ENCODE data around the gene CSNK1G1. TPM values are rescaled to one million over a fixed set of nuclear protein-coding genes. Genes with fewer than 3 reads are reported as not detected.

Gene CSNK1G1
- total and polyA plus RNA-seq, 10 donors, result 2.0 to 27.1 (median 19.3) TPM

DNA sequence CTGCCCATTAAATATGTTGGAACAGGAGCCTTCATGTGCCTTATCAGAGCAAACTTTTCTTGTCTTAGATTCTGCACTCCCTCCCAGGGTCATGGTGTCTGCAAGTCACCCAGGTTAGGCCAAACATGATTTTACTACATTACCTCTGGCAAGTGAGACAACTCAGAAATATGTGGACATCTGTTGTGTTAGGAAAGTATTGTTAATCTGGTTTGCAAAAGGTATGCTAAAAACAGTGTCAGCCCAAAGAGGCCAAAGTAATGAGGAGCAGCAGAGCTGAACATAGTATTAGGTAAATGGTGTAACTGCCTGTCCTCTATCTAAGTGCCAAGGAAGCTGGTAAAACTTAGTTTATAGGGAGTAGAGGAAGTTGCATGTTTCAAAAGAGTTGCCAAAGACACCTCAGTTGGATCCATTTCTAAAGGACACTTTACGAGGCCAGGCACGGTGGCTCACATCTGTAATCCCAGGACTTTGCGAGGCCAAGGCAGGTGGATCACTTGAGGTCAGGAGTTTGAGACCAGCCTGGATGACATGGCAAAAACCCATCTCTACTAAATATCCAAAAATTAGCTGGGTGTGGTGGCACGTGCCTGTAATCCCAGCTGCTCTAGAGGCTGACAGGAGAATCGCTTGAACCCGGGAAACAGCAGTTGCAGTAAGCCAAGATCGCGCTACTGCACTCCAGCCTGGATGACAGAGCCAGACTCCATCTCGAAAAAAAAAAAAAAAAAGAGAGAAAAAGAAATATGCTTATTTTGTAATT lies 170.6 kb downstream of the CSNK1G1 start:
- WGBS, 5 donors, result 85 to 96% (median 91%) methylated on average over 9 of the region's 9 CpGs
- no peaks in the 10 kb centered on the region for H3K27me3 ChIP-seq (replicated peaks in 1 of 7)
- no peaks in the 10 kb centered on the region for H3K9me3 ChIP-seq
- no peak overlapping the region for H3K4me3 ChIP-seq
- peaks cover 0 to 89% (median 9%) of the 10 kb centered on the region in 6 donors for H3K36me3 ChIP-seq
- intact Hi-C loops (cut with DNase I; ENCODE audit: low total_unique reads), result no loop called here
- no peak overlapping the region for H3K27ac ChIP-seq
- no peak for DNase-seq
- H3K4me1 ChIP-seq, result peaks cover 0 to 9% (median 3%) of the 10 kb centered on the region in 6 donors
- TF ChIP-seq POLR2AphosphoS5 (IDR thresholded peaks at IDR 0.05) (no peak), POLR2A (IDR thresholded peaks at IDR 0.05) (no peak)
- TF ChIP-seq, protein P1, sequence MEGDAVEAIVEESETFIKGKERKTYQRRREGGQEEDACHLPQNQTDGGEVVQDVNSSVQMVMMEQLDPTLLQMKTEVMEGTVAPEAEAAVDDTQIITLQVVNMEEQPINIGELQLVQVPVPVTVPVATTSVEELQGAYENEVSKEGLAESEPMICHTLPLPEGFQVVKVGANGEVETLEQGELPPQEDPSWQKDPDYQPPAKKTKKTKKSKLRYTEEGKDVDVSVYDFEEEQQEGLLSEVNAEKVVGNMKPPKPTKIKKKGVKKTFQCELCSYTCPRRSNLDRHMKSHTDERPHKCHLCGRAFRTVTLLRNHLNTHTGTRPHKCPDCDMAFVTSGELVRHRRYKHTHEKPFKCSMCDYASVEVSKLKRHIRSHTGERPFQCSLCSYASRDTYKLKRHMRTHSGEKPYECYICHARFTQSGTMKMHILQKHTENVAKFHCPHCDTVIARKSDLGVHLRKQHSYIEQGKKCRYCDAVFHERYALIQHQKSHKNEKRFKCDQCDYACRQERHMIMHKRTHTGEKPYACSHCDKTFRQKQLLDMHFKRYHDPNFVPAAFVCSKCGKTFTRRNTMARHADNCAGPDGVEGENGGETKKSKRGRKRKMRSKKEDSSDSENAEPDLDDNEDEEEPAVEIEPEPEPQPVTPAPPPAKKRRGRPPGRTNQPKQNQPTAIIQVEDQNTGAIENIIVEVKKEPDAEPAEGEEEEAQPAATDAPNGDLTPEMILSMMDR (IDR thresholded peaks at IDR 0.05 in 8 of 11, conservative IDR thresholded peaks at IDR 0.05 in 3 of 11), result no peak

DNA sequence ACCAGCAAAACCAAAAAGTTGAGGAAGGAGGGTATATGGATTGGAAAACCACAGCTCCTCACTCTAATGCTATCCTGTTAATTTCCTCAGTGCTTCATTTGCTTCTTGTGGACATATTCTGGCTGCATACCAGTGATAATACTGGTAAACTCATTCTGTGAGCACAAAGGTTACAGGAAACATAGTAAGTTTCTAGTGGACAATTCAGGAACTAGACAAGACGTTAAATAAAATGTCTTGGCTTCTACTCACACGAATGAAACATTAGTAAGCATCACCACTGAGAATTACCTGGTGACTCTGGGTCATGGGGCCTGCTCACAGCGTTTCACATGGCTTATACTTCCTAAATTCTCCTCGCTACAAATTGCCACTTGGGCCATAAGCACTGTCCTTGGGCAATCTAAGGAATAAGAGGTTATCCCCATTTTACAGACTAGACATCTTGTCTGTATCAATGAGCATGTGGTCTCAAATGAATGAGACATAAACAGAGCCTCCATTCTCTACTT lies 173.1 kb downstream of the CSNK1G1 start:
- peaks cover 0 to 94% (median 11%) of the 10 kb centered on the region in 6 donors for H3K36me3 ChIP-seq
- WGBS, 5 donors, result 73 to 88% (median 83%) methylated on average over 4 of the region's 4 CpGs
- H3K4me3 ChIP-seq, result no peak overlapping the region
- H3K4me1 ChIP-seq, result peaks cover 0 to 9% (median 3%) of the 10 kb centered on the region in 6 donors
- H3K27me3 ChIP-seq (replicated peaks in 1 of 7), result no peaks in the 10 kb centered on the region
- no peak for TF ChIP-seq POLR2A (IDR thresholded peaks at IDR 0.05)
- TF ChIP-seq, protein P1 (IDR thresholded peaks at IDR 0.05 in 8 of 11, conservative IDR thresholded peaks at IDR 0.05 in 3 of 11), result no peak
- no peak for TF ChIP-seq POLR2AphosphoS5 (IDR thresholded peaks at IDR 0.05)
- intact Hi-C loops (cut with DNase I; ENCODE audit: low total_unique reads), result no loop called here
- DNase-seq, result no peak
- no peaks in the 10 kb centered on the region for H3K9me3 ChIP-seq
- H3K27ac ChIP-seq, result no peak overlapping the region

DNA sequence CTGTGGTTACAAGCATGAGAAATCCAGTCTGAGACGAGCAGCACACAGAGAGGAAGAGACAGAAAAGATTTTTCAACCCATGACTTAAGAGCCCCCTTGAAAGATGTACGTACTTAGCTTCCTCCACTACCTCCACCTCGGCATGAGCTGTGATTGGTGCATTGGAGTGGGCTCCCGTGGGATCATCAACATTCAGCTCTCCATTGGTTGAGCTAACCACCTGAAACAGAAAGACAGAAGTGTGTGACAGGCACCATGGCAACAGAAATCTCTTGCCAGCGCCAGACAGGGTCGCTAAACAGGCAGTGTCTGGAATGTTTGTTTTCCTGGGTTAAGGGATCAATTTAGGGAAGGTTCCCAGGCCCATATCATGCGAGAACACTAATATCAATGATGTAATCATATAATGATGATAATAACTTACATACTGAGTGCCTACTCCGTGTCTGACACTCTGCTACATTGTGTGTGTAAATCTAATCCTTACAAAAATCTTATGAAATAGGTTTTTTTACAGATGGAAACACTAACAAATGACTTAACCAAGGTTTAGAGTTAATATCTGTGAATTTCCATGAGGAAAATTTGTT lies 175.6 kb downstream of the CSNK1G1 start:
- Histone ChIP-seq H3K36me3 (peaks cover 0 to 95% (median 10%) of the 10 kb centered on the region in 6 donors), H3K27ac (peak overlapping the region in 4 of 8 donors; percentile 19 to 58 (median 38)), H3K4me1 (peaks cover 0 to 9% (median 3%) of the 10 kb centered on the region in 6 donors), H3K4me3 (no peak overlapping the region), H3K27me3 (replicated peaks in 1 of 7) (no peaks in the 10 kb centered on the region), H3K9me3 (no peaks in the 10 kb centered on the region)
- WGBS, 5 donors, result 61 to 75% (median 71%) methylated on average over 8 of the region's 8 CpGs
- intact Hi-C loops (cut with DNase I; ENCODE audit: low total_unique reads), result no loop called here
- DNase-seq, result no peak
- TF ChIP-seq POLR2AphosphoS5 (IDR thresholded peaks at IDR 0.05) (no peak), POLR2A (IDR thresholded peaks at IDR 0.05) (no peak)
- TF ChIP-seq, protein P1 (IDR thresholded peaks at IDR 0.05 in 8 of 11, conservative IDR thresholded peaks at IDR 0.05 in 3 of 11), result no peak
